ENCODE measurements around the gene ZNF526. TPM values are rescaled to one million over a fixed set of nuclear protein-coding genes. Genes with fewer than 3 reads are reported as not detected.

Gene ZNF526
- total and polyA plus RNA-seq, 2 experiments from 2014 or later: 4.9 to 8.6 TPM

DNA sequence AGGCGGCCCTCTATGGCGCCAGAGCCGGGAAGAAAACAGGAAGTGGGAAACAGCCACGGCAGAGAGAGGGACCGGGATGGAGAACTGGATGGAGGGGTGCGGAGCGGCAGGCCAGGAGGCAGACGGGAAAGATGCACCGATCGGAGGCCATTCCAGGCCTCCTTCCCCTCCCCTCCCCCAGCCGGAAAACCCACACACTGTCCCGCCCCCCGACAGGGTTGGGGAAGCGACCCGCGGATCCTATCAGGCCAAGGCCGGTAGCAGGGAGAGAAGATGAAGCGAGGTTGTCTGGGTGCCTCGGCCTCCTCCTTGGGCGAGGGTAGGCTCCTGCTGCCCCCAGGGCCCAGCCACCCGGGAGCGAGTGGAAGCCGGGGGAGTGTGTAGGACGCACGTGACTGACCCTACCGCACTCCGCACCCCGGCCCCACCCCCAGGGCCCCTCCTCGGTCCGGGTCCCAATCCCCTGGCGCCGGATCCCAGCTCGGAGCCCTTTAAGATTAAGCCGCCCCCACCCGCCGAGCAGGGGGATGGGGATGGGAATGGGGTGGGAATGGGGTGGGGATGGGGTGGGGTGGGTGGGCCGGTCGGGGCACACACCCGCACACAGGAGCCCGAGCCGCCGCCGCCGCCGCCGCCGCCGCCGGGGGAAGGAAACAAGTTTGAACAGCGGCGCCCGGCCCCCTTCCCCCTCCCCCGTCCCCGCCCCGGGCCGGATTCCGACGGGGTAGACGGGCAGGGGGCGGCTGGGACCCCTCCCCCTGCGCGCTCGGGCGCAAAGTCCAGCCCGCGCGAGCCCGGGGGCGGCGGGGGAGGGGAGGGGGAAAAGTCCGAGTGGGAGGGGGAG is 33.4 kb downstream of the ZNF526 start:
- no peaks in the 10 kb centered on the region for H3K9me3 ChIP-seq (ENCODE audit: low read depth)
- peaks cover 44% of the 10 kb centered on the region for H4K20me1 ChIP-seq (ENCODE audit: insufficient read depth, poor library complexity, severe bottlenecking)
- H3K27ac ChIP-seq: peak overlapping the region; percentile 100
- H3K79me2 ChIP-seq: peaks cover 62% of the 10 kb centered on the region
- H3K4me1 ChIP-seq (ENCODE audit: insufficient read depth): peaks cover 24% of the 10 kb centered on the region
- no peaks in the 10 kb centered on the region for H3K36me3 ChIP-seq (replicated peaks; ENCODE audit: insufficient read depth, low read depth)
- 3% methylated on average over 23 of the region's 71 CpGs for WGBS (ENCODE audit: low lambda C conversion rate, missing lambda C conversion rate)
- peak overlapping the region; percentile 99 for H3K4me2 ChIP-seq
- TF ChIP-seq EZH2 (IDR thresholded peaks at IDR 0.05; ENCODE audit: borderline replicate concordance): no peak
- no peak for TF ChIP-seq CTCF (IDR thresholded peaks at IDR 0.05; ENCODE audit: poor library complexity)
- no peak for TF ChIP-seq EZH2phosphoT487 (IDR thresholded peaks at IDR 0.05; ENCODE audit: low read depth, severe bottlenecking, unreplicated experiment)
- H3K9me2 ChIP-seq (replicated peaks; ENCODE audit: insufficient read depth): no peaks in the 10 kb centered on the region
- peak overlapping the region; percentile 99 for H3K4me3 ChIP-seq
- no peaks in the 10 kb centered on the region for H3K27me3 ChIP-seq
- peak; percentile 79 for DNase-seq (ENCODE audit: low spot score)
- peak overlapping the region; percentile 63 for H2AFZ ChIP-seq

GRCh38 chr19:42254089-42254849 is 34.2 kb downstream of the ZNF526 start:
- peak overlapping the region; percentile 100 for H3K27ac ChIP-seq
- under 1% methylated on average over 27 of the region's 70 CpGs for WGBS (ENCODE audit: low lambda C conversion rate, missing lambda C conversion rate)

More at GRCh38 chr19:42254089-42254849, 34.2 kb downstream of the ZNF526 start:
- no peak for TF ChIP-seq CTCF (IDR thresholded peaks at IDR 0.05; ENCODE audit: poor library complexity)
- TF ChIP-seq EZH2 (IDR thresholded peaks at IDR 0.05; ENCODE audit: borderline replicate concordance): no peak
- TF ChIP-seq EZH2phosphoT487 (IDR thresholded peaks at IDR 0.05; ENCODE audit: low read depth, severe bottlenecking, unreplicated experiment): no peak
- H3K9me3 ChIP-seq (ENCODE audit: low read depth): no peaks in the 10 kb centered on the region
- H3K79me2 ChIP-seq: peaks cover 61% of the 10 kb centered on the region
- no peaks in the 10 kb centered on the region for H3K9me2 ChIP-seq (replicated peaks; ENCODE audit: insufficient read depth)
- no peaks in the 10 kb centered on the region for H3K36me3 ChIP-seq (replicated peaks; ENCODE audit: insufficient read depth, low read depth)
- H2AFZ ChIP-seq: peak overlapping the region; percentile 63
- H3K4me2 ChIP-seq: peak overlapping the region; percentile 99
- peaks cover 24% of the 10 kb centered on the region for H3K4me1 ChIP-seq (ENCODE audit: insufficient read depth)
- DNase-seq (ENCODE audit: low spot score): peak; percentile 87
- peaks cover 42% of the 10 kb centered on the region for H4K20me1 ChIP-seq (ENCODE audit: insufficient read depth, poor library complexity, severe bottlenecking)
- no peaks in the 10 kb centered on the region for H3K27me3 ChIP-seq
- H3K4me3 ChIP-seq: peak overlapping the region; percentile 99

Data from hepatocyte (in vitro differentiated cells).